Activated B cell treated with CpG ODN at 0.5 μM for 24 hours (primary cell): ENCODE data around the gene NSUN6. TPM values are rescaled to one million over a fixed set of nuclear protein-coding genes. Genes with fewer than 3 reads are reported as not detected.

Experiments used
- ATAC-seq: fragments of 200-7000 bp; cut with Tn5 transposase; one replicate; pipeline ENCODE4 v1.10.0; 2021; ENCODE audit warnings: low read depth, mild to moderate bottlenecking, moderate library complexity
- CTCF ChIA-PET: fragments of 350-600 bp; sonication (Branson Sonifier 250); formaldehyde crosslinking; loops from one replicate; lab custom pipeline; 2021; ENCODE audit warnings: antibody characterized with exemption; lab: Charles Lee
- POLR2A ChIA-PET: fragments of 350-600 bp; sonication (Branson Sonifier 250); formaldehyde crosslinking; loops from one replicate; lab custom pipeline; 2021; ENCODE audit warnings: antibody characterized with exemption; lab: Charles Lee
- DNase-seq: peaks from one replicate; pipeline ENCODE4 v3.0.0; 2022
- H3K27ac Mint-ChIP-seq: one replicate; pipeline ENCODE4 v1.8.0; 2020; ENCODE audit warnings: mixed read lengths
- H3K27me3 Mint-ChIP-seq: one replicate; pipeline ENCODE4 v1.8.0; 2021; ENCODE audit warnings: mixed read lengths
- H3K36me3 Mint-ChIP-seq: one replicate; pipeline ENCODE4 v1.8.0; 2021; ENCODE audit warnings: low read depth, mixed read lengths
- H3K4me1 Mint-ChIP-seq: one replicate; pipeline ENCODE4 v1.8.0; 2021; ENCODE audit warnings: mixed read lengths
- H3K4me3 Mint-ChIP-seq: one replicate; pipeline ENCODE4 v1.8.0; 2020; ENCODE audit warnings: mild to moderate bottlenecking, mixed read lengths
- H3K9me3 Mint-ChIP-seq: one replicate; pipeline ENCODE4 v1.8.0; 2020; ENCODE audit warnings: mixed read lengths
- intact Hi-C: fragments of 100-400 bp; cut with micrococcal nuclease; formaldehyde crosslinking; loops from one replicate; pipeline ENCODE4 v1.15.1; 2024
- total RNA-seq: library from RNA; stranded (reverse); gene quantifications from 2 replicates; pipeline ENCODE4 v1.2.3, GENCODE V29; 2022
- TF ChIP-seq, protein P1 (sequence below): fragments of 200-600 bp; IDR thresholded peaks from one replicate; pipeline ENCODE4 v1.8.0; 2022; ENCODE audit warnings: antibody characterized with exemption, mild to moderate bottlenecking

The NSUN6 gene
- total RNA-seq, 1 donor from 2014 or later = 18.4 TPM

DNA sequence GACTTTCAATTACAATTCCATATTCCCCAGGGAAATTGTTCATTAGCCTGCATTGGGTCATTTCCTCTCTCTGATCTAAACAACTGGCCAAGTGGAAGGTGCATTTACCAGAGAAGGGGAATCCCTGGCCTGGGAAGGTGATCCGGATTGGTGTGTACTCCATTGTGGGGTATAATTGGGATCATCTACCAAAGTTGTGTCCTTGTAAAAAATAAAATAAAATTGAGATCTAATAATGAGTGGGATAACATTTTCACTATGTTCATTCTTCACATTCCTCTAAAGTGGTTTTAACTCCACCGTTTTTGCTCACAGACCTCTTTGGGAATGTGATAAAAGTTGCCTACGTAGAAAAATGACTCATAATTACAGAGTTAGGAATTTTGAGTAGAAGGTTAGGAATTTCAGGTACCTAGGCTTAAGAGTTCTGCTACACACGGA, 30.6 kb upstream of the NSUN6 start:
- Mint-ChIP-seq H3K4me3 (no peak overlapping the region), H3K36me3 (peaks cover 8% of the 10 kb centered on the region), H3K9me3 (no peaks in the 10 kb centered on the region), H3K27ac (no peak overlapping the region), H3K27me3 (no peaks in the 10 kb centered on the region), H3K4me1 (no peaks in the 10 kb centered on the region)
- DNase-seq (no peak), ATAC-seq (no peak)
- ChIA-PET POLR2A (no interaction called here), CTCF (no interaction called here)
- TF ChIP-seq, protein P1, sequence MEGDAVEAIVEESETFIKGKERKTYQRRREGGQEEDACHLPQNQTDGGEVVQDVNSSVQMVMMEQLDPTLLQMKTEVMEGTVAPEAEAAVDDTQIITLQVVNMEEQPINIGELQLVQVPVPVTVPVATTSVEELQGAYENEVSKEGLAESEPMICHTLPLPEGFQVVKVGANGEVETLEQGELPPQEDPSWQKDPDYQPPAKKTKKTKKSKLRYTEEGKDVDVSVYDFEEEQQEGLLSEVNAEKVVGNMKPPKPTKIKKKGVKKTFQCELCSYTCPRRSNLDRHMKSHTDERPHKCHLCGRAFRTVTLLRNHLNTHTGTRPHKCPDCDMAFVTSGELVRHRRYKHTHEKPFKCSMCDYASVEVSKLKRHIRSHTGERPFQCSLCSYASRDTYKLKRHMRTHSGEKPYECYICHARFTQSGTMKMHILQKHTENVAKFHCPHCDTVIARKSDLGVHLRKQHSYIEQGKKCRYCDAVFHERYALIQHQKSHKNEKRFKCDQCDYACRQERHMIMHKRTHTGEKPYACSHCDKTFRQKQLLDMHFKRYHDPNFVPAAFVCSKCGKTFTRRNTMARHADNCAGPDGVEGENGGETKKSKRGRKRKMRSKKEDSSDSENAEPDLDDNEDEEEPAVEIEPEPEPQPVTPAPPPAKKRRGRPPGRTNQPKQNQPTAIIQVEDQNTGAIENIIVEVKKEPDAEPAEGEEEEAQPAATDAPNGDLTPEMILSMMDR = no peak
- intact Hi-C loops = no loop called here

DNA sequence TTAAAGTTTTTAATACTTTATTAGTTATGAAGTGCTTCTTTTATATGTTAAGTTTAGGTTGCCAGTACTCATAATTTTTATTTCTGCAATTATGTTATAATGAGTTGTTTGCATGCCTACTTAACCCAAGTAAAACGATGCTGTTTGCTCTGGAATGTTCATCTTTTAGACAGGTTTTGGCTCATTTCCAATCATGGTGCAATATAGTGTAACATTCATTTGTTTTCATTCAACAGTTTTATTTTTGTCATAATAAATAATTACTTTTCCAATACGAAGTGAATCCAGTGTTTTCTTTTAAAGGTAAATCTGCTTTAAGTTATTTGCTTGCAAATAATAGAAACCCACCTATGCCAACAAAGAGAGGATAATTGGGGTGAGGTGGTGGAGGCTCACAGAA, 30.0 kb upstream of the NSUN6 start:
- no peaks in the 10 kb centered on the region for H3K4me1 Mint-ChIP-seq
- TF ChIP-seq, protein P1 = no peak
- no peaks in the 10 kb centered on the region for H3K27me3 Mint-ChIP-seq
- peaks cover 12% of the 10 kb centered on the region for H3K36me3 Mint-ChIP-seq
- ChIA-PET CTCF (no interaction called here), POLR2A (no interaction called here)
- DNase-seq (no peak), ATAC-seq (no peak)
- no peak overlapping the region for H3K27ac Mint-ChIP-seq
- no peak overlapping the region for H3K4me3 Mint-ChIP-seq
- no peaks in the 10 kb centered on the region for H3K9me3 Mint-ChIP-seq
- intact Hi-C loops = no loop called here

DNA sequence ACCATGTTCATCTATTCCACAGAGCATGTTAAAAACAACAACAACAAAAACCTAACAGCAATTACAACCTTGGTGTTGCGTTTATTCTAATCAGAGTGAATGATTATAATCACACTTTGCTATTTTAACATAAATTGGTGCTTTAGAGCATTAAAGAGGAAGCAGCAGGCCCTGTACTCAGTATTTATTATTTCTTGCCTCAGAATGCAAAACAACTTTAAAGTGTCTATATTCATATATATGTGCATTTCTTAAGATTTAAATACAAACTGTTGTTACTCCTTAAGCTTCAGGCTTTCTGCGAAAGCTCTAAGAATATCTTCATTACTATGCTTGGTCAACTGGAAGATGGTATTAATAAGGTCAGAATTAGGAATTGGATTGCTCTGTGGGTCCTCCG, 29.4 kb upstream of the NSUN6 start:
- Mint-ChIP-seq H3K4me3 (no peak overlapping the region), H3K9me3 (no peaks in the 10 kb centered on the region), H3K4me1 (no peaks in the 10 kb centered on the region), H3K36me3 (peaks cover 15% of the 10 kb centered on the region), H3K27me3 (no peaks in the 10 kb centered on the region), H3K27ac (no peak overlapping the region)
- ATAC-seq (no peak), DNase-seq (no peak)
- CTCF ChIA-PET = no interaction called here
- POLR2A ChIA-PET = no interaction called here
- intact Hi-C loops = no loop called here
- TF ChIP-seq, protein P1 = no peak

DNA sequence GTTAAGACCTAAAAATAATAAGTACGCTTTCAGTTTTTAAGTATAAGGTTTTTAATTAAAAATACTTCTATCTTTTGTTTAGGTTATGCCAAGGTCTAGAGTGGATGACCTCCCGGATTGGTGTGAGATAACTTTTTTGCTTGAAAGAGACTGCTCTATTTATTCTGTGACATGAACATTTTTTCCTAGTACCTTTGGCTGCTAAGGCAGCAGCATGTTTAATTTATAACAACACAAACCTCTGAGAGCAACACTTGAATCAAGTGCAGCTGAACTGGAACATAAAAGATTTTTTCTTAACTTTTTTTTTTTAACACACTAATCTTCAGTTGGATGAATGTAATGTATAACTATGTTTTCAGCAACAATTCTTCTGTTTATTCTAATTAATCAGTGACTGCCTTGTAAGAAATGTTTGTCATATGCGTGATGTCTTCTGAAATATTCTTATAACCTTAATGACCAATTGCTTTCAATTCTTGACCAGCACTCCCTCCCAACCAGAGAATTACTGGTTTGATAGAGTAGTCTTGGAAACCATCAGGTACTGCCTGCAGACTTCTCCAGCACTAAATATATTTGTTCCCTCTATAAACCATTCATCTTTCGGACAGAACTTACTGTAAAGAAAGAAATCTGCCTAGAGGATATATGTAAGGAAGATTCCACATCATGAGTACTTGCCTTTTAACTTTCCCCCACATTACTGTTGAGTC, 23.9 kb upstream of the NSUN6 start:
- ChIA-PET CTCF (no interaction called here), POLR2A (no interaction called here)
- H3K27me3 Mint-ChIP-seq = no peaks in the 10 kb centered on the region
- H3K4me1 Mint-ChIP-seq = no peaks in the 10 kb centered on the region
- TF ChIP-seq, protein P1 = no peak
- ATAC-seq (no peak), DNase-seq (no peak)
- intact Hi-C loops = no loop called here
- H3K36me3 Mint-ChIP-seq = peaks cover 55% of the 10 kb centered on the region
- no peak overlapping the region for H3K27ac Mint-ChIP-seq
- H3K9me3 Mint-ChIP-seq = no peaks in the 10 kb centered on the region
- H3K4me3 Mint-ChIP-seq = no peak overlapping the region

DNA sequence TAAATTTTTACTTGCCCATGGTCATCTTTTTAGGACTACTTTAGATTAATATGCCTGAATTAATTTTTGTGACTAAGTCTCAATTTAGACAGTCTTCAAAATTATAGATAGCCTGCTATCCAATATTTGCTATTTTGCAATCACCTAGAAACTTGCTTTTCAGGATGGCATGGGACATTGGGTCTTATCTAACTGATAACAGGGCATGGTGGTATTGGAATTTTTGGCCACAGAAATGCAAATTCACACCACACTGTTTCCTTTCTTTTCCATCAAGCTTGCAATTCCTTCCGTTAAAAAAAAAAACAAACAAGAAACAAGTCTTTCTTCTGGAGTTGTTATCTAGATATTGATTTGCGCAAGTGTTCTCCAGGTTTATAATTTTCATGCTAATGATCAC, 16.6 kb upstream of the NSUN6 start:
- TF ChIP-seq, protein P1 = no peak
- CTCF ChIA-PET = no interaction called here
- Mint-ChIP-seq H3K36me3 (peaks cover 45% of the 10 kb centered on the region), H3K27me3 (no peaks in the 10 kb centered on the region), H3K4me3 (no peak overlapping the region), H3K4me1 (peaks cover 15% of the 10 kb centered on the region), H3K27ac (no peak overlapping the region), H3K9me3 (no peaks in the 10 kb centered on the region)
- DNase-seq (no peak), ATAC-seq (no peak)
- POLR2A ChIA-PET = no interaction called here
- intact Hi-C loops = no loop called here
